ENCODE data around the gene ZFP90.
A peak's percentile ranks its signal among the peaks of the same experiment; 100 is the strongest.

Gene ZFP90

GRCh38 chr16:68577352-68577853, 38.3 kb downstream of the ZFP90 start:
- TF ChIP-seq EP300 (IDR thresholded peaks at IDR 0.05; ENCODE audit: borderline replicate concordance) (no peak), FOXM1 (IDR thresholded peaks at IDR 0.05; ENCODE audit: borderline replicate concordance, low read depth) (no peak)

GRCh38 chr16:68590201-68590994, 51.3 kb downstream of the ZFP90 start:
- peak; percentile 89 for TF ChIP-seq RAD21 (IDR thresholded peaks at IDR 0.05; ENCODE audit: low read depth)
- TF ChIP-seq REST (IDR thresholded peaks at IDR 0.05; ENCODE audit: low read depth): no peak
- TF ChIP-seq ZBTB7A (IDR thresholded peaks at IDR 0.05; ENCODE audit: low read depth): peak; percentile 69; the same call in 1 of the 2 replicates
- TF ChIP-seq MAX (IDR thresholded peaks at IDR 0.05): peak; percentile 32; the same call in 1 of the 2 replicates
- no peak for TF ChIP-seq FOXM1 (IDR thresholded peaks at IDR 0.05; ENCODE audit: borderline replicate concordance, low read depth)

- TF ChIP-seq FOXM1 (IDR thresholded peaks at IDR 0.05; ENCODE audit: borderline replicate concordance, low read depth) (no peak), MAX (IDR thresholded peaks at IDR 0.05) (no peak), USF1 (IDR thresholded peaks at IDR 0.05) (no peak), YY1 (IDR thresholded peaks at IDR 0.05; ENCODE audit: low read depth) (no peak), TEAD4 (IDR thresholded peaks at IDR 0.05) (no peak), ZBTB7A (IDR thresholded peaks at IDR 0.05; ENCODE audit: low read depth) (no peak), TAF1 (IDR thresholded peaks at IDR 0.05; ENCODE audit: low read depth) (no peak), TCF12 (IDR thresholded peaks at IDR 0.05; ENCODE audit: low read depth) (no peak), CEBPB (IDR thresholded peaks at IDR 0.05) (no peak), RAD21 (IDR thresholded peaks at IDR 0.05; ENCODE audit: low read depth) (no peak), REST (IDR thresholded peaks at IDR 0.05; ENCODE audit: low read depth) (no peak), EP300 (IDR thresholded peaks at IDR 0.05; ENCODE audit: borderline replicate concordance) (no peak), NFIC (IDR thresholded peaks at IDR 0.05) (no peak), CREB1 (IDR thresholded peaks at IDR 0.05; ENCODE audit: low read depth) (no peak), EGR1 (IDR thresholded peaks at IDR 0.05) (no peak)
Measured at GRCh38 chr16:68592466-68593337, 53.6 kb downstream of the ZFP90 start.

- no peak for TF ChIP-seq RAD21 (IDR thresholded peaks at IDR 0.05; ENCODE audit: low read depth)
- no peak for TF ChIP-seq TAF1 (IDR thresholded peaks at IDR 0.05; ENCODE audit: low read depth)
- no peak for TF ChIP-seq USF1 (IDR thresholded peaks at IDR 0.05)
- TF ChIP-seq EP300 (IDR thresholded peaks at IDR 0.05; ENCODE audit: borderline replicate concordance): no peak
- TF ChIP-seq REST (IDR thresholded peaks at IDR 0.05; ENCODE audit: low read depth): no peak
- no peak for TF ChIP-seq CREB1 (IDR thresholded peaks at IDR 0.05; ENCODE audit: low read depth)
- TF ChIP-seq MAX (IDR thresholded peaks at IDR 0.05): no peak
- no peak for TF ChIP-seq CEBPB (IDR thresholded peaks at IDR 0.05)
- no peak for TF ChIP-seq TCF12 (IDR thresholded peaks at IDR 0.05; ENCODE audit: low read depth)
- no peak for TF ChIP-seq YY1 (IDR thresholded peaks at IDR 0.05; ENCODE audit: low read depth)
- TF ChIP-seq NFIC (IDR thresholded peaks at IDR 0.05): no peak
- no peak for TF ChIP-seq TEAD4 (IDR thresholded peaks at IDR 0.05)
- no peak for TF ChIP-seq EGR1 (IDR thresholded peaks at IDR 0.05)
- TF ChIP-seq ZBTB7A (IDR thresholded peaks at IDR 0.05; ENCODE audit: low read depth): no peak
- TF ChIP-seq FOXM1 (IDR thresholded peaks at IDR 0.05; ENCODE audit: borderline replicate concordance, low read depth): no peak
Measured at GRCh38 chr16:68596266-68596665, 57.2 kb downstream of the ZFP90 start.

Measured in Ishikawa (cell line).